Upper lobe of left lung (tissue), 6 donors: ENCODE measurements around the gene AKT1. TPM values are rescaled to one million over a fixed set of nuclear protein-coding genes. Genes with fewer than 3 reads are reported as not detected.
"Not testable (repeated sequence)": the region's sequence is repeated elsewhere in the genome, so short reads cannot be mapped to it uniquely, and the experiment has no call there.

Experiments used
- ATAC-seq, 2 donors: fragments of 200-7000 bp; cut with Tn5 transposase; one replicate each; pipeline ENCODE4 v1.9.1; 2022; ENCODE audit warnings: mild to moderate bottlenecking in 2 of 2, moderate library complexity in 2 of 2; ENCODE audit not compliant: low FRiP score in 2 of 2
- DNase-seq, 2 donors: peaks; one replicate each; pipeline ENCODE4 v3.0.0-alpha.2; 2019 to 2020
- H3K27ac ChIP-seq, 4 donors: fragments of 200-600 bp; sonication (generic); one replicate each; pipeline ENCODE4 v1.5.1; 2016 to 2019
- H3K27me3 ChIP-seq, 4 donors: fragments of 200-600 bp; sonication (generic); one replicate each; pipeline ENCODE4 v1.5.1; 2017 to 2019
- H3K36me3 ChIP-seq, 4 donors: fragments of 200-600 bp; sonication (generic); one replicate each; pipeline ENCODE4 v1.5.1; 2016 to 2019
- H3K4me1 ChIP-seq, 4 donors: fragments of 200-600 bp; sonication (generic); one replicate each; pipeline ENCODE4 v1.5.1; 2018 to 2019
- H3K4me3 ChIP-seq, 4 donors: fragments of 200-600 bp; sonication (generic); one replicate each; pipeline ENCODE4 v1.5.1; 2017 to 2019; ENCODE audit warnings: mild to moderate bottlenecking in 2 of 4, moderate library complexity in 1 of 4
- H3K9me3 ChIP-seq, 4 donors: fragments of 200-600 bp; sonication (generic); one replicate each; pipeline ENCODE4 v1.5.1; 2018 to 2019
- EP300 ChIP-seq, 4 donors: sonication (generic); formaldehyde crosslinking; IDR thresholded peaks; one replicate each; pipeline ENCODE4 v1.5.1; 2017; ENCODE audit warnings: antibody characterized with exemption in 4 of 4, control low read depth in 2 of 4
- POLR2A ChIP-seq, 4 donors: fragments of 450-650 bp; IDR thresholded peaks; one replicate each; pipeline ENCODE4 v1.5.1; 2016 to 2017; ENCODE audit warnings: antibody characterized with exemption in 4 of 4, mild to moderate bottlenecking in 2 of 4
- POLR2AphosphoS5 ChIP-seq, 2 donors: sonication (generic); formaldehyde crosslinking; IDR thresholded peaks; one replicate each; pipeline ENCODE4 v1.5.1; 2017; ENCODE audit warnings: antibody characterized with exemption in 2 of 2
- WGBS, 2 donors: methylation state at CpG; one replicate each; pipeline ENCODE4 v1.1.5; 2017 to 2018; 5-methylcytosine and 5-hydroxymethylcytosine counted together
- total RNA-seq, 6 donors: library from RNA; depleted of rRNA in 4 of 6; stranded (reverse); fragments of >200 nt in 4 of 6; gene quantifications; one replicate each; pipeline versions ENCODE4 v1.1.0 to v1.2.1, GENCODE V29; 2016 to 2021
- TF ChIP-seq, protein P1 (sequence below), 6 experiments: fragments of 450-650 bp in 4 of 6; fragments of 200-600 bp in 2 of 6; sonication (generic) in 2 of 6; IDR thresholded peaks; one replicate each; pipeline ENCODE4 v1.5.1; 2016 to 2019; ENCODE audit warnings: antibody characterized with exemption in 6 of 6
- donor health status: DM: no; HTN: no; CAD: no; lungs with moderate emphysema.
- donor health status: DM: no; HTN: yes; CAD: no; lungs with severe emphysema.

The AKT1 gene
- total RNA-seq, 6 donors from 2014 or later, result 122 to 283 (median 191) TPM

DNA sequence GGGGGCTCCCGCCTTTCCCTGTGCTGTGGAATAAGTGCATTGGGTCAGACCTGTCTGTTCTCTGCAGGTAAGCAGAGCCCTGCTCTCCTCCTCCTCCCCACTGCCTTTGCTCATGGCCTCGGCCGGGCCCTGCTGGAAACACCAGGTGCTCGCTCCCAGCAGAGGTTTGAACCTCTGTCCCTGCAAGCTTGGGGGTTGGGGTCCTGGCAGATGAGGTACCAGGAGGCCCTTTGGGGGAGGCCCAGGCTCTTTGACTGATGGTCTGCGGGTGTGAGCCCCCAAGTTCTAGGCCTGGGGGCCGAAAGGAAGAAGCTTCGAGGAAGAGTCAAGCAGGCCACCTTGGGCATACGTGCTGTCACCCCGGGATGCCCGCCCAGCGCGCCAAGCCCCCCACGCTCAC, 47.5 kb upstream of the AKT1 start:
- DNase-seq, result no peak

DNA sequence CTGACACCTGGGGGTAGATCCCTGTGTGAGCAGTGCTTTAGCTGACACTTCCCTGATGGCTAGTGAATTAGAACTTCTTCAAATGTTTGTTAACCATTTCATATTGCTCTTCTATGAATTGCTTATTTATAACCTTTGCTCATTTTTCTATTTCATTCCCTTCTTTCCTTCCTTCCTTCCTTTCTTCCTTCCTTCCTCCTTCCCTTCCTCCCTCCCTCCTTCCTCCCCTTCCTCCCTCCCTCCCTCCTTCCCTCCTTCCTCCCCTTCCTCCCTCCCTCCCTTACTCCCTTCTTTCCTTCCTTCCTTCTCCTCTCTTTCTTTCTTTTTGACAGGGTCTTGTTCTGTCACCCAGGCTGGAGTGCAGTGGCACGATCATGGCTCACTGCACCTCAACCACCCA, 46.2 kb upstream of the AKT1 start:
- H3K9me3 ChIP-seq, result no peaks in the 10 kb centered on the region
- ATAC-seq, result no peak
- H3K27ac ChIP-seq, result no peak overlapping the region
- no peaks in the 10 kb centered on the region for H3K36me3 ChIP-seq
- TF ChIP-seq, protein P1, sequence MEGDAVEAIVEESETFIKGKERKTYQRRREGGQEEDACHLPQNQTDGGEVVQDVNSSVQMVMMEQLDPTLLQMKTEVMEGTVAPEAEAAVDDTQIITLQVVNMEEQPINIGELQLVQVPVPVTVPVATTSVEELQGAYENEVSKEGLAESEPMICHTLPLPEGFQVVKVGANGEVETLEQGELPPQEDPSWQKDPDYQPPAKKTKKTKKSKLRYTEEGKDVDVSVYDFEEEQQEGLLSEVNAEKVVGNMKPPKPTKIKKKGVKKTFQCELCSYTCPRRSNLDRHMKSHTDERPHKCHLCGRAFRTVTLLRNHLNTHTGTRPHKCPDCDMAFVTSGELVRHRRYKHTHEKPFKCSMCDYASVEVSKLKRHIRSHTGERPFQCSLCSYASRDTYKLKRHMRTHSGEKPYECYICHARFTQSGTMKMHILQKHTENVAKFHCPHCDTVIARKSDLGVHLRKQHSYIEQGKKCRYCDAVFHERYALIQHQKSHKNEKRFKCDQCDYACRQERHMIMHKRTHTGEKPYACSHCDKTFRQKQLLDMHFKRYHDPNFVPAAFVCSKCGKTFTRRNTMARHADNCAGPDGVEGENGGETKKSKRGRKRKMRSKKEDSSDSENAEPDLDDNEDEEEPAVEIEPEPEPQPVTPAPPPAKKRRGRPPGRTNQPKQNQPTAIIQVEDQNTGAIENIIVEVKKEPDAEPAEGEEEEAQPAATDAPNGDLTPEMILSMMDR (IDR thresholded peaks at IDR 0.05), result no peak
- TF ChIP-seq POLR2AphosphoS5 (IDR thresholded peaks at IDR 0.05), result no peak
- TF ChIP-seq POLR2A (IDR thresholded peaks at IDR 0.05), result no peak
- no peak for TF ChIP-seq EP300 (IDR thresholded peaks at IDR 0.05)
- H3K27me3 ChIP-seq, result peaks cover 0 to 30% (median 9%) of the 10 kb centered on the region in 4 donors
- no peak overlapping the region for H3K4me3 ChIP-seq
- no peak for DNase-seq
- 74 to 83% methylated on average over 1 of the region's 1 CpG for WGBS, 2 donors
- peaks cover 14 to 17% (median 16%) of the 10 kb centered on the region in 4 donors for H3K4me1 ChIP-seq

More for the DNA sequence above, 47.5 kb upstream of the AKT1 start:
- TF ChIP-seq POLR2A (IDR thresholded peaks at IDR 0.05), result no peak
- TF ChIP-seq EP300 (IDR thresholded peaks at IDR 0.05), result no peak
- TF ChIP-seq, protein P1 (IDR thresholded peaks at IDR 0.05), result no peak
- no peak for TF ChIP-seq POLR2AphosphoS5 (IDR thresholded peaks at IDR 0.05)
- Histone ChIP-seq H3K4me1 (peaks cover 14 to 17% (median 16%) of the 10 kb centered on the region in 4 donors), H3K4me3 (peak overlapping the region in 2 of 4 donors; percentile 43 to 46), H3K27me3 (peaks cover 0 to 30% (median 9%) of the 10 kb centered on the region in 4 donors), H3K36me3 (no peaks in the 10 kb centered on the region), H3K9me3 (no peaks in the 10 kb centered on the region), H3K27ac (no peak overlapping the region)
- no peak for ATAC-seq
- WGBS, 2 donors, result 52 to 75% methylated on average over 4 to 12 of the region's 13 CpGs

DNA sequence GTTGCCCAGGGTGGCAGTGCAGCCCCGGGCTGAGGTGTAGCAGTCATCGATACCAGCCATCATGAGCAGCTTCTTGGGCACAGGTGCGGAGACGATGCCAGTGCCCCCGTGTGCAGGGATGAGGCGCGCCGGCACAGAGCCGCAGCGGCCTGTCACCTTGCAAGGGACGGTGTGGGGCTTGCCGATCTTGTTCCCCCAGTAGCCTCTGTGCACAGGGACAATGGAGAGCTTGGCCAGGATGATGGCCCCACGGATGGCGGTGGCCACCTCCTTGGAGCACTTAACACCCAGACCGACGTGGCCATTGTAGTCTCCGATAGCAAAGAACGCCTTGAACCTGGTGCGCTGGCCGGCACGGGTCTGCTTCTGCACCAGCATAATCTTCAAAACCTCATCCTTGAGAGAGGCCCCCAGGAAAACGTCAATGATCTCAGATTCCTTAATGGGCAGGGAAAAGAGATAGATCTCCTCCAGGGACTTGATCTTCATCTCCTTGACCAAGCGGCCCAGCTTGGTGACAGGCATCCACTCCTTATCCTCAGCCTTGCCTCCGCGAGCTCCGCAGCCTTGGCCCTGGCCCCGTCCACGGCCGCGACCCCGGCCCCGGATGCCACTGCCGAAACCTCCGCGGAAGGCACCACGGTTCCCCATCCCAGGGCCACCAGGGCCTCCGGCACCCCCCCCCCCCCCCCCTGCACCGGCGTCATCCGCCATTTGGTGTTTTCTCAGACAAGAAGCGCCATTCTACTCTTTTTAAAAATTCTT, 40.8 kb upstream of the AKT1 start:
- not testable (repeated sequence) for H3K27me3 ChIP-seq, H3K4me1 ChIP-seq, H3K9me3 ChIP-seq, H3K36me3 ChIP-seq, H3K4me3 ChIP-seq, H3K27ac ChIP-seq, ATAC-seq
- peak in 1 of 2 donors; percentile 74 for DNase-seq
- 95 to 96% methylated on average over 23 to 27 of the region's 41 CpGs for WGBS, 2 donors

DNA sequence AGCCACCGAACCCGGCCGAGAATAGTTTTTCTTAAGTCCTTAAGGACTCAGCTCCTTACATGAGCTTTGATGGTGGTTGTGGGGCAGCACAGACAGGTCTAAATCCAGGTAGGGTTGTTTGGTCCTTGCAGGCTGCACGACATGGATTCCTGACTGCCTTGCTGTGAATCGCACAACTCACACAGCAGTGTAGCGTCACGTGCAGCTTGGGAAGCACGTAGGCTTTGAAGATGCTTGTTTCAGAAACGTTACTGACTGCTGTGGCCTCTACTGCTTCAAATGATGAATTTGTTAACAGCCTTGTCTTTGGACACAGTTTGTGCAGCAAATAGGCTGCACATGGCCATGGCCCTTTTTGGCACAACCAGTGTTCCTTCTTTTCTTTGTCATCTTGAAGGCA, 35.2 kb upstream of the AKT1 start:
- no peaks in the 10 kb centered on the region for H3K27me3 ChIP-seq
- no peaks in the 10 kb centered on the region for H3K36me3 ChIP-seq
- TF ChIP-seq EP300 (IDR thresholded peaks at IDR 0.05) (no peak), POLR2AphosphoS5 (IDR thresholded peaks at IDR 0.05) (no peak), POLR2A (IDR thresholded peaks at IDR 0.05) (no peak)
- TF ChIP-seq, protein P1 (IDR thresholded peaks at IDR 0.05), result no peak
- H3K9me3 ChIP-seq, result no peaks in the 10 kb centered on the region
- no peak overlapping the region for H3K4me3 ChIP-seq
- DNase-seq (no peak), ATAC-seq (no peak)
- H3K27ac ChIP-seq, result no peak overlapping the region
- 77 to 79% methylated on average over 9 of the region's 9 CpGs for WGBS, 2 donors
- peaks cover 13 to 20% (median 18%) of the 10 kb centered on the region in 4 donors for H3K4me1 ChIP-seq

DNA sequence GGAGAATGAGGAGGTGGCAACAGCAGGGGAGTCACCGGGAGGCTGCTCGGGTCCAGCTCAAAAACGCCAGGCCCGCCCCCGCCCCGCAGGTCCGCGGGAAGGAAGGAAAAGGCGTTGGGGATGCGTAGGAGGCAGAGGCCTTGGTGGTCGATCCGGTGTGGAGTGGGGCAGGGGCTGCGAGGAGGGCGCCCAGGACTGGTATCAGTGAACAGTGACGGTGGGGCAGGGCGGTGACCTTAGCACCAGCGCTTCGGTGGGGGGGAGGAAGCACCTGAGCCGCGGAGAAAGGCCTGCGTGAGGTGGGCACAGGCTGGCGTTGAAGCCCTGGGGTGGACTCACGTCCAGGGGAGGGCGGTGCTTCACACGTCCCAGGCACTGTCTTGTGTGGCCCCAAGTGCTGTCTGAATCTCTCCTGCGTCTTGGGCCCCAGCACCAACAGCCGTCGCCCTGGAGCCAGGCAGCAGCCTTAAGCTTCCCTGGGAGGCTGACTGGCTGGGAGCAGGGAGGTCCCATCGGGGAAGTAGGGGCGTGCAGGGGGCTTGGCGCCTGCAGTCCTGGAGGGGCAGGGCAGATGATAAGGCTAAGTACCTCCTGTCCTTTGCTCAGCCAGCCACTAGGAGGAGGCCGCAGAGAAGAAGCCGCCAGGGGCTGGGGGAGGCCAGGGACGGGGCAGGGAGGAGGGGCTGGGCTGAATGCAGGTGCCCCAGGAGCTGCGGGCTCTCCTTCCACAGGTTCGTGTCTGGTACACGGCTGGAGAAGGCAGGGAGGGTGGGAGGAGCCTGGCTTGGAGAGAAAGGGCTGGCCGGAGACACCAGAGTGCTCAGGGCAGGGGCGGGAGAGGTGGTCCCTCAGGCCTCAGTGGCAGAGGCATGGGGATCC, 31.9 kb upstream of the AKT1 start:
- Histone ChIP-seq H3K4me3 (peak overlapping the region; percentile 35 to 64 (median 50)), H3K36me3 (no peaks in the 10 kb centered on the region), H3K27me3 (no peaks in the 10 kb centered on the region), H3K9me3 (no peaks in the 10 kb centered on the region), H3K4me1 (peaks cover 19 to 25% (median 21%) of the 10 kb centered on the region in 4 donors), H3K27ac (peak overlapping the region in 2 of 4 donors; percentile 48 to 49)
- DNase-seq, result peak; percentile 55 to 89
- 7 to 9% methylated on average over 29 to 39 of the region's 39 CpGs for WGBS, 2 donors
- peak; percentile 65 to 83 for ATAC-seq
- TF ChIP-seq, protein P1 (IDR thresholded peaks at IDR 0.05), result peak; percentile 34 to 71 (median 50)
- TF ChIP-seq POLR2AphosphoS5 (IDR thresholded peaks at IDR 0.05), result no peak
- TF ChIP-seq EP300 (IDR thresholded peaks at IDR 0.05), result no peak
